ENCODE data around the gene PSTK.

DNA sequence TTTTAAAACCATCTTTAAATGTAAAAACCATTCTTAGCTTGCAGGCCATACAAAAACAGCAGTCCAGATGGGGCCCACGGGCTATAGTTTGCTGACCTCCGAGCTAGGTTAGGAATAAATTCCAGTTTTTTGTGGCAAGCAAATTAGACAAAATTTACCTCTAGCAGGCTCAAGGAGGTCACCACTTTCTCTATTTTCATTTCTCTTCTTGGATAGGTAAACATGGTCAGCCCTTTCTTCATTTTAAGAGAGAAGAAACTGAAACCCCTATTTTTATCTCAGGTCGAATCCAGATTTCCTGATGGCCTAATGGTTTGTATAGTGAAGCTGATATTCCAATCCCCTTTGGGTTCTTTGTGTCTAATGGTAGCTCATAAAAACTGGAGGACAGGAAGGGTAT is 17.7 kb downstream of the PSTK start:
- TF ChIP-seq, protein P1, sequence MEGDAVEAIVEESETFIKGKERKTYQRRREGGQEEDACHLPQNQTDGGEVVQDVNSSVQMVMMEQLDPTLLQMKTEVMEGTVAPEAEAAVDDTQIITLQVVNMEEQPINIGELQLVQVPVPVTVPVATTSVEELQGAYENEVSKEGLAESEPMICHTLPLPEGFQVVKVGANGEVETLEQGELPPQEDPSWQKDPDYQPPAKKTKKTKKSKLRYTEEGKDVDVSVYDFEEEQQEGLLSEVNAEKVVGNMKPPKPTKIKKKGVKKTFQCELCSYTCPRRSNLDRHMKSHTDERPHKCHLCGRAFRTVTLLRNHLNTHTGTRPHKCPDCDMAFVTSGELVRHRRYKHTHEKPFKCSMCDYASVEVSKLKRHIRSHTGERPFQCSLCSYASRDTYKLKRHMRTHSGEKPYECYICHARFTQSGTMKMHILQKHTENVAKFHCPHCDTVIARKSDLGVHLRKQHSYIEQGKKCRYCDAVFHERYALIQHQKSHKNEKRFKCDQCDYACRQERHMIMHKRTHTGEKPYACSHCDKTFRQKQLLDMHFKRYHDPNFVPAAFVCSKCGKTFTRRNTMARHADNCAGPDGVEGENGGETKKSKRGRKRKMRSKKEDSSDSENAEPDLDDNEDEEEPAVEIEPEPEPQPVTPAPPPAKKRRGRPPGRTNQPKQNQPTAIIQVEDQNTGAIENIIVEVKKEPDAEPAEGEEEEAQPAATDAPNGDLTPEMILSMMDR (IDR thresholded peaks at IDR 0.05; ENCODE audit: poor library complexity, severe bottlenecking), result no peak
- TF ChIP-seq EZH2 (IDR thresholded peaks at IDR 0.05; ENCODE audit: borderline replicate concordance, insufficient read depth, low read length, poor library complexity, severe bottlenecking), result no peak
- TF ChIP-seq RAD21 (conservative IDR thresholded peaks at IDR 0.05), result no peak

All from neural cell (in vitro differentiated cells).